ENCODE measurements around the gene MAML2.

MAML2 gene

GRCh38 chr11:96207459-96208449 lies 135.2 kb downstream of the MAML2 start:
- DNase-seq (ENCODE audit: low spot score) = peak; percentile 58

DNA sequence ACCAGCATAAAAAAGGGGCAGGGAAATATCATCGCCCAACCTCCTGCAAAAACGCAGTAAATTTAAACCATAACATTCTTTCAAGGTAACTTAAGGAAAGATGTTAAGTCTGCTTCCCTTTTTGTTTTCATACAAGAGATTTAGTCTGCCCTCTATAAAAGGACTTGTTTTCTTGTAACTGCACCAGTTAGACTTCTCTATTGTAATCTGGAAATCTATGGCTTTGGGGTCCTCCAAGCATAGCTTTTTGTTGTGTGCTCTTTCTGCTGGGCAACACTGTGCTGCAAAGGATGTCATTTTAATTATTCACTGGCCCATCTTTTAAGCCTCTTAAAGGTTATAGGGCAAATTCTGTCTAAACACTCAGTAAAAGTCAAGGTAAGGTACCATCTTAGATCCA lies 136.0 kb downstream of the MAML2 start:
- DNase-seq (ENCODE audit: low spot score) = no peak

DNA sequence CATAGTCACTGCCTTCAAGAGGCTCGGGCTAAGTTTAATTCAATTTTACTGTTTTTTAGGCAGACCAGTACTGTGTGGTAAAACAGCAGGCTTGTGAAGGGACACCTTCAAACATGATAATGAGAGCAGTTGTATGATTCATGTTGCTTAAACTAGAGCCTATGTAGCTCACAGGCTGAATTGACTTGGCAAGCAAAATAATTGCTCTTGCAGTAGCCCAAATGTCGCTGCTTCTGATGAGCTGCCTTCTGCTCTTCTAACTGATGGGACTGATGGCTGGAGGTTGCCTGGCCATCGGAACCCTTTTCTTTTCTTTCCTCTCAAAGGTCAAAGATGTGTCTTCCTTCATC lies 137.6 kb downstream of the MAML2 start:
- no peak for DNase-seq (ENCODE audit: low spot score)

DNA sequence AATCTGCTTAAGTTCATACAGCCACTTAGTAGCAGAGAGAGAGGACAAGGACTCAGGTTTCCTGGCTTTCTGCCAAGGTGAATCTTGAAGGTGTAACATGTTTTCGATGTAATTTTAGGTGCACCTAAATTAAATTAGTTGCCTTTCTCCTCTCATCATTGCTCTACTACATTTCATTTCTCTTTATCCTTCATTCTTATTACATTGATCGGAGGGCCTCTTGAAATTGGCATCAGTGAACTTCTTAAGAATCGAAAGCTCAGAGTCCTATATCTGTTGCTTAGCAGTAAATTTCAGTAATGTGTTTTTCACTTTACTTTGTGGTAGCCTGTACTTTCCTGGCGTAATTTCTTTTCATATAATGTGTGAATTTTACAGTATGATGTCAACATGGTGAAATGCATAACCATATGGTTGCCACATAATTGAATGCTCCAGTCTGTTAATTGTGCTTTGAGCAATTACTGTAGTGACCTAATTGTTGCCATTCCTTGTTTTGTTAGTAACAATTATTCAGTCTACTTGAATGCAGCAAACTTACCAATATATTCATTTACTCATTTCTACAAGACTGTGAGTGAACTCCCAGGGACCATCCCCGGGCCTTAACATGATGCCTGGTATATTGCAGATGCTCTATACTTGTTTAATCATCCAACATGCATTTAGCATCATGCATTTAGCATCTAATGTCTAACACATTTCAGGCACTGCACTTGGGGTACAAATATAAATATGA lies 138.1 kb downstream of the MAML2 start:
- peak; percentile 64 for DNase-seq (ENCODE audit: low spot score)

- no peak for DNase-seq (ENCODE audit: low spot score)
These were observed 138.7 kb downstream of the MAML2 start for GRCh38 chr11:96204366-96204659.

DNA sequence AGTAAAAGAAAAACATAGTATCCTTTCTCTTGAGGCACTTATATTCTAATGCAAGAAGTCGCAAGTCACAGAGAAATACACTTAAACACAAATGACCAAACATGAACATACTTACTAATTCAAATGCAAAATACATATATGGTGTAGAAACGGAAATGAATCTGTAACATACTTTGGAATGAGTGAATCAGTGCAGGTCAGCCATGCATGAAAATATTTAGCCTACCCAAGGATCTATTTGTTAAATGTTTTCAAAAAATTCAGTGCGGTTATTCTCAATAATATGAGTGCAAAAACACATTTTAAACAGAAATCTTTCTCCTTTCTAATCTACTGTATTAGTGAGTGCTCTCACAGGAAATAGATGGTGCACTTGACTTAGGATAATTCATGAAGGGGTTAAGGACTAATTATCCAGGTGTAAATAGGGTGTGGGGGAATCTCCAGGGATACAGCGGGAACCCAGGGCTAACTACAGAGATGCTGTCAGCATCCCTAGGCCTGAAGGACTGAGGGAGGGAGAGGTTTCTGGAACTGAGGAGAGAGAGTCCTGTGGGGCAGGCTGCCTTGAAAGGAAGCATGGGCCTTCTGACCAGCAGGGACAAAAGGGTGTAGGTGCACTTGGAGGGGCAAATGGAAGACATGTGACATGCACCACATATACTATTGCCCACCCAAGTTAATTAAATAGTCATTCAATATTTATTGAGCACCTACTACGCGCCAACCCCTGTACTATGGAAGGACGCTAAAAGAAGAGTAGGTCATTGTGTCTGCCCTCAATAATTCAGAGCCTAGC lies 139.2 kb downstream of the MAML2 start:
- no peak for DNase-seq (ENCODE audit: low spot score)

GRCh38 chr11:96200243-96200642 lies 142.8 kb downstream of the MAML2 start:
- no peak for DNase-seq (ENCODE audit: low spot score)

DNA sequence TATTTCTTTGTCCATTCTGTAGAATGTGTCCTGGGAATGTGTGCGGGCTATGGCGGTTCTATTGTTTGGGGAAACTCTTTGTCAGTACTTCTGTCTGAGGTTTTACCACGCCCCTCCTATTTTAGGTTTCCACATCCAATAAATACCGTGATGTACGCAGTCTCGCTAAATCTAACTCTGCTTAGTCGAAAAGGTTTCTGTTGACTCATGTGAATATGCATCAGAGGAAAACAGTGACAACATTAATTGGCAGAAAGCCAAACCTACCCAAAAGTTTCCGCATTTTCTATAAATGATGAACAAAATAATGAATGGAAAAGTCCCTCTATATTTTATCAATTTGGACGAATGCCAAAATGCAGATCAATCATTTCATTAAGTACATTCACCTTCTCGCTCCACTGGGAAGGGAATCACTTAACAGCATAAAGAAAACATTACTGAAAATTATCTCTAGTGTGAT lies 143.4 kb downstream of the MAML2 start:
- peak; percentile 61 for DNase-seq (ENCODE audit: low spot score)

DNA sequence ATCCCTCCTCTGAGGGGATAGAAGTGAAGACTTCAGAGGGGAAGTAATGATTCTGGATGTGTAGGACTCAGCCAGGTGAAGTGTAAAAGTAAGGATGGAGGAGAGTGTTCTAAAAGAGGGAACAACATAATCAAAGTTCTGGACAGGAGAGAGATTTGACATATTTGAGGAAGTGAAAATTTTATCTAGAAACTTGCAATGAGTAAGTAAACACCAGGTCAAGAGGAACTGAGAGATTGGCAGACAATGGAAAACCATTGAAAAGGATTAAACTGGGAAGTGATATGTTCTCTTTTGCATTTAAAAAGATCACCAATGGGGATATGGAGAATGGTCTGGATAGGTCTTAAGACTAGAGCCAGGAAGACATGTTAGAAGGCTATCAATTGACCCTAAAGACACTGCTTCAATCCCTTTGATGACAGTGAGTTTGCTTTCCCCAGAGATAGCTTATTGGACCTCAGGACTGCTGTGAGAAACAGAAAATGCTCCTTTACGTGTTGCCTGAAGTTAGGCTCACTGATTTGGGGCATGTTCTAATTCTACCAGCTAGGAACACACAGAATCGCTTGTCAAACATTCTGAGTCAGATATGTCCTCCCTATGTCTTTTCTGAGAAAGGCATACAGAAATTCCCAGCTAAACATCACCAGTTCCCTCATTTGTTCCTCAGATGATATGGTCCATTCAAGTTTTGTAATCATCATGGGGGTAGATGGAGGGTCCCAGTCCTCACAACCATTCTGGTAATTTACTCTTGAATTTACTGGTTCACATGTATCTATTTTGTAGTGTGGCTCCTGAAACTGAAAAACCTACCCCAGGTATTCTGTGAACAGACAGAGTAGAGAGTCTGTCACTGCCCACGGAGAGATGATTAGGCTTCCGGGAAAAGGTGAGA lies 144.9 kb downstream of the MAML2 start:
- DNase-seq (ENCODE audit: low spot score) = no peak

DNA sequence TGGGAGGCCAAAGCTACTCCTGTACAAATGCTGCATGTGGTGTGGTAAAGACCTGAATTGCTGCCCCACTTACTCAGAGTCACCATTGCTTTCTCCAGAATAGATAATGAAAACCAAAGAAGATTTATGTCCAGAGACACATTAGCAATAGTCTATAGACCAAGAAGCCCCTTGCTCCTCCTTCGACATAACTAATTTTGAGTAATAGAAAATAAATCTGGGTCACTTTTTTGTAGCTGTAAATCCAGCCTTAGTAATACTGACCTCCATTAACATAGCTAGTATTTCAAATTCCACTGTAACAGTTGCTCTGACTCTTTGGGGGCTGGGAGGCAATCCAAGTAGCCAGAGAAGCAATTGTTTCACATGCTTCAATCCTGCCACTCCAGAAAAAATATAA lies 145.9 kb downstream of the MAML2 start:
- DNase-seq (ENCODE audit: low spot score) = no peak

- no peak for DNase-seq (ENCODE audit: low spot score)
These were observed 146.8 kb downstream of the MAML2 start for GRCh38 chr11:96196181-96196662.

DNA sequence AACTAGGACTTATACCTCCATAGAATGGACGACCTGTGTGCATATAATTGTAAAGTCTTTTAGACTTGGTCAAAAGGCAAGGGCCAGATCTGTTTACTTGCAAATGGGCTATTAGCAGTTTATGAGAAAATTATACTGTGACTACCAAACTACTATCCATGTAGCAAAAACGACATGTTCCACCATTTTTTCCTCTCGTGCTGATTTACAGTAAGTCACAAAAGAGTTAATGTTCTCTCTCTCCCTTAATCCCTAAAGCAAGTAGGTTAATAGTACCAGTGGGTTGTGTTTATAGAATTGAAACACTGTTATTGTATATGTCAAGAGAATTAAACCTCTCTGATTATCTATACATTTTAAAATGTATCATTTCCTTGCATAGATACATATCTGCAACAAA lies 147.3 kb downstream of the MAML2 start:
- DNase-seq (ENCODE audit: low spot score) = no peak

GRCh38 chr11:96194581-96195374 lies 148.2 kb downstream of the MAML2 start:
- DNase-seq (ENCODE audit: low spot score) = no peak

- DNase-seq (ENCODE audit: low spot score) = no peak
These were observed 149.1 kb downstream of the MAML2 start for GRCh38 chr11:96193745-96194443.

DNA sequence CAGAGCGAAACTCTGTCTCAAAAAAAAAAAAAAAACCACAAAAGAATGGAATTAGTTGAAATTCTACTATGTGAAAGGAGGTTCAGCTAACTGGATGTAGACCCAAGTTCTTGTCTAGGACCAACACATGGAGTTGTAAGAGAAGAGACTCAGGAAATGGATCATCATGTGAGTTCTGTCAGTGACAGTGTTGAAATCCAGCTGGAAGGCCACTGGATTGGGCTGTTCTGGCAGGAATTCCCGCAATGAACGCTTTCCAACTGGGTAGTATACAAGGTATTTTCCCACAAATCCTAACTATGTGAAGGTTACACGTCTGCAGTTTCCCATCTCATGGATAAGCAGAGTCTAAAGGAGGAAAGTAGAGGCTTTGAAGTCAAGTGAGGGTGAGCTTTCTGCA lies 151.2 kb downstream of the MAML2 start:
- DNase-seq (ENCODE audit: low spot score) = no peak

DNA sequence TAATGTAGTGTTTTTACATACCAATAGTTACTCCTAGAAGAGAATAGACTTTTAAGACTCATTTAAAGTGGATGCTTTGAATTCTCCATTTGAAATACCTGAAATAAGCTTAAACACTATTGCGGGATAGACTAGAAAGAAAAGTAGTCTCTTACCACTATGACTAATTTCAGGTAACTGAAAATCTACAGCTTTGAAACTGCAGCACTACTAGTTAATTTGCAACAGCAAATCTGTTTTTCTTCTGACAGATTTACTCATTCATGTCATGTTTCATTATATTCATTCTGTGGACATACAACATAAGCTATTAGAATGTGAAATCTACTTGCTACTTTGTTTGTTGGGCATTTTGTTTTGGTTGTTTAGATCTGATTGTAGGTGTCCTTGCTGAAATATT lies 153.6 kb downstream of the MAML2 start:
- no peak for DNase-seq (ENCODE audit: low spot score)

- no peak for DNase-seq (ENCODE audit: low spot score)
These were observed 154.6 kb downstream of the MAML2 start for GRCh38 chr11:96188243-96189006.

- DNase-seq (ENCODE audit: low spot score) = no peak
These were observed 155.2 kb downstream of the MAML2 start for GRCh38 chr11:96187822-96188221.

DNA sequence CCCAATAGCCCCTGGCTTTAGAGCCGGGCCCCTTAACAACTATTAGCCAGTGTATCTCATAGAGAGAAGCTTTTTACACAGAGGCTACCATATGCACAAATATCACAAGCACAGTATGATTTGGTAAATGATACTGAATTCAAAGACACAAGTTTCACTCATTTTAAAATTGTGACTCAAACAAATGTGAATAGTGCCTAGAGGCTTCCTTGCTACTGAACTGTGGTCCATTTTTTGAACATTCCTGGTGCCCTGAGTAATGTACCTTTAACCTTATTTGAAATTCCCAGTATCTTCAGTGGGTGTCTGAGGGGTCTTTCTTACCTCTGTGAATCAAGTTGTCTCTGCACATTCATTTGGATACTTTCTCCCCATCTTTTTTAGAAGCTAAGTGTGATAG lies 156.2 kb downstream of the MAML2 start:
- DNase-seq (ENCODE audit: low spot score) = no peak

Measured in CD4-positive, alpha-beta T cell treated with Interleukin-6 at 100 ng/mL for 8 hours (primary cell).